KMS-11 (cell line): ENCODE results near the gene DCD.

Source experiments
- H2AFZ ChIP-seq: fragments of 200-600 bp; sonication (generic); 2 replicates; pipeline ENCODE4 v1.6.1; 2016; ENCODE audit warnings: antibody characterized with exemption, mixed run types, low read depth
- H3K27ac ChIP-seq: fragments of 200-600 bp; sonication (generic); 2 replicates; pipeline ENCODE4 v1.6.1; 2016; ENCODE audit warnings: mild to moderate bottlenecking, mixed run types
- H3K27me3 ChIP-seq: fragments of 200-600 bp; sonication (generic); 2 replicates; pipeline ENCODE4 v1.6.1; 2017; ENCODE audit warnings: mild to moderate bottlenecking, low read depth, mixed run types, moderate library complexity; ENCODE audit not compliant: insufficient read depth
- H3K36me3 ChIP-seq: fragments of 200-600 bp; sonication (generic); 2 replicates; pipeline ENCODE4 v1.6.1; 2017; ENCODE audit warnings: mild to moderate bottlenecking, mixed run types; ENCODE audit not compliant: insufficient read depth
- H3K4me1 ChIP-seq: fragments of 200-600 bp; sonication (generic); 2 replicates; pipeline ENCODE4 v1.6.1; 2016; ENCODE audit warnings: mild to moderate bottlenecking, low read depth, mixed run types; ENCODE audit not compliant: poor library complexity, severe bottlenecking
- H3K4me2 ChIP-seq: fragments of 200-600 bp; sonication (generic); 2 replicates; pipeline ENCODE4 v1.7.0; 2016; ENCODE audit warnings: mild to moderate bottlenecking, mixed run types
- H3K4me3 ChIP-seq: fragments of 200-600 bp; sonication (generic); IDR thresholded peaks from 2 replicates; pipeline ENCODE4 v1.6.1; 2017; ENCODE audit warnings: low read depth, low read length, mixed read lengths; ENCODE audit not compliant: insufficient read depth
- H3K79me2 ChIP-seq: fragments of 200-600 bp; sonication (generic); 2 replicates; pipeline ENCODE4 v1.6.1; 2016; ENCODE audit warnings: low read depth, mixed run types; ENCODE audit not compliant: insufficient read depth
- H3K9ac ChIP-seq: fragments of 200-600 bp; sonication (generic); 2 replicates; pipeline ENCODE4 v1.6.1; 2016; ENCODE audit warnings: mild to moderate bottlenecking, mixed run types
- H4K20me1 ChIP-seq: fragments of 200-600 bp; sonication (generic); 2 replicates; pipeline ENCODE4 v1.6.1; 2016; ENCODE audit warnings: mild to moderate bottlenecking, mixed run types; ENCODE audit not compliant: insufficient read depth
- CTCF ChIP-seq: fragments of 200-600 bp; sonication (generic); conservative IDR thresholded peaks from 2 replicates; pipeline ENCODE4 v1.6.1; 2017; ENCODE audit warnings: low read depth, mild to moderate bottlenecking, antibody characterized with exemption, low read length, moderate library complexity, mixed read lengths

The DCD gene, protein sequence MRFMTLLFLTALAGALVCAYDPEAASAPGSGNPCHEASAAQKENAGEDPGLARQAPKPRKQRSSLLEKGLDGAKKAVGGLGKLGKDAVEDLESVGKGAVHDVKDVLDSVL

GRCh38 chr12:54648265-54648664, at the start of gene DCD:
DCD (minus strand) TSS chr12:54648365; CDS start chr12:54648303, 62 bp downstream.
- no peak for TF ChIP-seq CTCF
- Histone ChIP-seq H3K27ac (no peak within 1 kb of the TSS), H2AFZ (no peak within 1 kb of the TSS), H3K4me2 (no peak within 1 kb of the TSS), H3K4me3 (no peak within 1 kb of the TSS), H3K4me1 (no peaks in the 10 kb centered on the region), H3K36me3 (no peaks in the 10 kb centered on the region), H3K79me2 (no peaks in the 10 kb centered on the region), H4K20me1 (no peaks in the 10 kb centered on the region), H3K9ac (no peak within 1 kb of the TSS), H3K27me3 (no peaks in the 10 kb centered on the region)

- Histone ChIP-seq H4K20me1 (no peaks in the 10 kb centered on the region), H3K79me2 (no peaks in the 10 kb centered on the region), H3K4me1 (no peaks in the 10 kb centered on the region), H3K9ac (no peak overlapping the region), H3K4me2 (no peak overlapping the region), H3K27ac (no peak overlapping the region), H2AFZ (no peak overlapping the region), H3K4me3 (no peak overlapping the region), H3K36me3 (no peaks in the 10 kb centered on the region), H3K27me3 (no peaks in the 10 kb centered on the region)
- TF ChIP-seq CTCF = no peak
Measured at GRCh38 chr12:54697851-54698250, 49.7 kb upstream of the DCD start.

- H3K4me3 ChIP-seq = no peak overlapping the region
- H3K79me2 ChIP-seq = no peaks in the 10 kb centered on the region
- no peak overlapping the region for H3K9ac ChIP-seq
- no peak overlapping the region for H3K27ac ChIP-seq
- no peaks in the 10 kb centered on the region for H3K36me3 ChIP-seq
- no peak for TF ChIP-seq CTCF
- no peaks in the 10 kb centered on the region for H3K27me3 ChIP-seq
- no peaks in the 10 kb centered on the region for H4K20me1 ChIP-seq
- no peak overlapping the region for H3K4me2 ChIP-seq
- no peak overlapping the region for H2AFZ ChIP-seq
- no peaks in the 10 kb centered on the region for H3K4me1 ChIP-seq
Measured at GRCh38 chr12:54692353-54692752, 44.2 kb upstream of the DCD start.

DNA sequence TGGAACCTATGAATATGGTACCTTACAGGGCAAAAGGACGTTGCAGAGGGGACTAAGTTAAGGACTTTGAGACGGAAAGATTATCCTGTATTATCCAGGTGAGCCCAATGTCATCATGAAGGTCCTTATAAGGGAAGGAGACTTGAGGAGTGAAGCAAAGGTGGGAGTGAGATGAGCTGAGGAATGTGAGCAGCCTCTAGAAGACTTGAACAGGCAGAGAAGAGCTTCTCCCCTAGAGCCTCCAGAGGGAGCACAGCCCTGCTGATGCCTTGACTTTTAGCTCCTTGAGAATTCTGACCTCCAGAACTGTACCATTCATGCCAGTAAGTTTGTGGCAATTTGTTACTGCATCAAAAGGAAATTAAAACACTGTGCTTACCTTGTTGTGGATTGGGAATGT, 41.8 kb upstream of the DCD start:
- no peaks in the 10 kb centered on the region for H3K4me1 ChIP-seq
- no peaks in the 10 kb centered on the region for H3K36me3 ChIP-seq
- no peak overlapping the region for H3K9ac ChIP-seq
- no peaks in the 10 kb centered on the region for H4K20me1 ChIP-seq
- peak; percentile 34; the same call in 1 of the 2 replicates for TF ChIP-seq CTCF
- H3K27ac ChIP-seq = no peak overlapping the region
- no peak overlapping the region for H2AFZ ChIP-seq
- H3K4me3 ChIP-seq = no peak overlapping the region
- no peak overlapping the region for H3K4me2 ChIP-seq
- no peaks in the 10 kb centered on the region for H3K27me3 ChIP-seq
- no peaks in the 10 kb centered on the region for H3K79me2 ChIP-seq
